ENCODE data around the gene HIVEP3. TPM values are rescaled to one million over a fixed set of nuclear protein-coding genes. Genes with fewer than 3 reads are reported as not detected.

Gene HIVEP3
- total RNA-seq, 1 experiment from 2014 or later: 2.8 TPM

DNA sequence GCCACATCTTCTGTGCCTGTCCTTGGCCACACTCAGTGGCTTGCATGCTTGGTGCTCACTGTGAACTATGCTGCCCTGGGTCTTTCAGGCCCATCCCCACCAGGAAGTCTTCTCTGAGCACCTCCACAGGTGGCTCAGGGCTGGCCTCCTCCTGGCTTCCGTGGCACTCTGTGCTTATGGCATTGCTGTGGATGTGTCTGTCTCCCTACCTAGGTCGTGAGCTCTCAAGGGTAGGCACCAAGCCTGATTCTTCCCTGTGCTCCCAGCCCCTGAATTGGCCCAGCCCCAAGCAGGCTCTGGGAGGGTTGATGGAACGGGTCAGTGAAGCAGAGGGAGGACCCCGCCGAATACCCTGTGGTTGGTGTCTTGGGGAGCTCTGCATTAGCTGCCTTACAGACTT lies 236.6 kb downstream of the HIVEP3 start:
- H3K4me1 ChIP-seq: peaks cover 39% of the 10 kb centered on the region
- no peak for DNase-seq
- H3K4me3 ChIP-seq: no peak overlapping the region
- no peaks in the 10 kb centered on the region for H3K36me3 ChIP-seq
- no peaks in the 10 kb centered on the region for H3K9me3 ChIP-seq (replicated peaks)
- H3K27me3 ChIP-seq: no peaks in the 10 kb centered on the region
- H3K27ac ChIP-seq: no peak overlapping the region

DNA sequence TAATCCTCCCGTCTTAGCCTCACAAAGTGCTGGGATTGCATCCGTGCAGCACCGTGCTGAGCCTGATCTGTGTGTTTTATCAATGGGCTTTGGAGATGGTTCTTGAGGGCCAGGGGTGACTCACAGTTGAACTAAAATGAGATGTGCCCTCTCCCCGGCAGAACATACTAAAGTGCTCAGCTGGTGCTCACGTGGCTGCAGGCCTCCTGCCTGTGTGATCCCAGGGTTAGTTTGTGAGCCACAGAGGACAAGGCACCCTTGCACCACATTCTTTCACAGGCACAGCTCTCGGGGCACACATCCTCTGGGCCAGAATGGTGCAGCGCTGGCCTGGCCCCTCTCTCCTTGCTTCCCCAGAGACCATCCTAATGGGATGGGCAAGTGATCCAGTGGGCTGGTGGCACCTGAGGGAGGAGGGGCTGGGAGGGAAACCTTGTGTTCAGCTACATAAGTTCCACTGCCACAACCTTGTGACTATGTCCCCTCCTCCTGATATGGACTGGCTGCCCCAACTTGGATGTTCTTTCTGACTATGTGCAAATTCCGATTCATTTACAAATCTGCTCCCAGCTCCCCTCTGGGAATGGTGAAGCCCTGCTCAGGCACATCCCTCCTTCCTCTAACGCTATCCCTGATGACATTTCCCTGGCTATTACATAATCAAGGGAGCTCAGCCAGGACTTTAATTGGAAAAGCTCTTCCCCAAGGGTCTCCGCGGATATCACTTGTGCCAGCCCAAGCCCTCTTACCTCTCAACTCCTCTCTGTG lies 237.2 kb downstream of the HIVEP3 start:
- H3K4me3 ChIP-seq: no peak overlapping the region
- peaks cover 40% of the 10 kb centered on the region for H3K4me1 ChIP-seq
- H3K9me3 ChIP-seq (replicated peaks): no peaks in the 10 kb centered on the region
- no peaks in the 10 kb centered on the region for H3K27me3 ChIP-seq
- H3K27ac ChIP-seq: no peak overlapping the region
- DNase-seq: no peak
- H3K36me3 ChIP-seq: no peaks in the 10 kb centered on the region

DNA sequence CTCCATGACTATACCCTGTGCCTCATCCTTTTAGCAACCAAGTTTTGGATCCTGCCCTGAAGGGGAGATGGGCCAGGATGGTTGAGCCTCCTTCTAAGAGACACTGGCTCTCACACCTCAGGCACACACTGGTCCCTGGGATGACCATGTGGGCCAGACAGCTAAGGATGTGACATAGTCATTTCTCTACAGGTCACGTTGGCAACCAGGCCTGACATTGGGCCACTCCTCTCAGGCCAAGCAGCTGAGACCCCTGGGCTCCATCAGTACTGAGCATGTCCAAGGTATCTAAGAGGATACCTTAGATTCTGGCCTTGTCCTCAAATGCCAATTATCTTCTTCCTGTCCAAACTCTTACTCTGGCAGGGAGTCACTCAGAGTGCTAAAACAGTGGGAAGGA lies 238.7 kb downstream of the HIVEP3 start:
- peaks cover 43% of the 10 kb centered on the region for H3K4me1 ChIP-seq
- H3K27ac ChIP-seq: no peak overlapping the region
- no peak overlapping the region for H3K4me3 ChIP-seq
- no peaks in the 10 kb centered on the region for H3K27me3 ChIP-seq
- H3K9me3 ChIP-seq (replicated peaks): no peaks in the 10 kb centered on the region
- no peaks in the 10 kb centered on the region for H3K36me3 ChIP-seq
- no peak for DNase-seq

DNA sequence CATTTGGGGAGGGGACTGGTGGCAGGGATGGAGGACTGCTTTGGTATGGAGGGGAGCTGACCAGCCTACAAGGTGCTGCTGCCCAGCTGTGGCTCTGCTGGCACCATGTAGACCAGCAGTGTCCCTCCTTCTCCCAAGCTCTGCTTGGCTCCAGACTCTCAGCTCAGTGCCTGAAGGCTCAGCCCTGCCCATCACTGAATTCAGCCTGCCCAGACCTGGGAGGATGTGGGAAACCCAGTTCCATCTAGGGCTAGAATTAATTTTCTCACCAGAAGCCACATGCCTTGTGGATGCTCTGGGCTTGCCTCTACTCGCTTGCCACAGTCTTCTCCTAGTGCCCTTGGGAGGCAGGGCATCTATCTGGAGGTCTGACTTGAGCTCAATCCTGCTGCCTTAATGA lies 239.2 kb downstream of the HIVEP3 start:
- no peaks in the 10 kb centered on the region for H3K9me3 ChIP-seq (replicated peaks)
- no peak overlapping the region for H3K27ac ChIP-seq
- H3K36me3 ChIP-seq: no peaks in the 10 kb centered on the region
- H3K27me3 ChIP-seq: no peaks in the 10 kb centered on the region
- DNase-seq: no peak
- H3K4me3 ChIP-seq: no peak overlapping the region
- peaks cover 46% of the 10 kb centered on the region for H3K4me1 ChIP-seq

DNA sequence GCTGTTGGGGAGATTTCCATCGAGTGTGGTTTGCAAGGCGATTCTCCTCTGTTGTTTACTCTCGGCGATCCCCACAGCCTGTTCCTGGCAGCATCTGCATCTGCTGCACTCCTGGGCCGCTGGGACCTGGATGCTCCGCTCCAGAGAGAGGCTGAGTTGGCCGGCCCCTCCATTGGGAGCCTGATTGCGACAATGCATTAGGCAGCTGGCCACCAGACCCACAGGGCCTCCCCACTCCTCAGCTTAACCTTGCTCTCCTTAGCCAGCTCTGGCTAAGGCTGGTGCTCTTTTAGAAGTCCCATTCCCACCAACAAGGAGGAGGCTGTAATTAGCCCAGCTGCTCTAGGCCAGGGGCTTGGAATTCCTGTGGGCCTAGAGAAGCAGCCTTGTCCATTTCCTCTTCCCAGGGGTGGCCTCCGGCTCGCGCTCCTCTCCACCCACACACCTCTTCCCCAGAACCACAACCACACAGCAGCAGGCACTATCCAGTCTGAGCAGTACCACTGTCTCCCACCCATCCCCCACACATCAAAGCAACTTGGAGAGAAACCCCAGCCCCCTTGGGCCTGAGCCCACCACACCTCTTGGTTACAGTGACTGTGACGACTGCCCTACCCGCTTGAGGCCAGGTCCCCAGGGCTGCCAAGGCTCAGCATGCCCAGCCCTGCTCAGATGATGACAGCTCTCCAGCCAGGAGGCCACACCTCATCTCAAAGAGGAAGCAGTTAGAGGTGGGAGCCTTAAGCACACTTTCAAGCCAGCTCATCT lies 240.4 kb downstream of the HIVEP3 start:
- Histone ChIP-seq H3K27me3 (no peaks in the 10 kb centered on the region), H3K27ac (peak overlapping the region; percentile 72), H3K4me1 (peaks cover 46% of the 10 kb centered on the region), H3K36me3 (no peaks in the 10 kb centered on the region), H3K4me3 (no peak overlapping the region), H3K9me3 (replicated peaks) (no peaks in the 10 kb centered on the region)
- peak; percentile 88 for DNase-seq

DNA sequence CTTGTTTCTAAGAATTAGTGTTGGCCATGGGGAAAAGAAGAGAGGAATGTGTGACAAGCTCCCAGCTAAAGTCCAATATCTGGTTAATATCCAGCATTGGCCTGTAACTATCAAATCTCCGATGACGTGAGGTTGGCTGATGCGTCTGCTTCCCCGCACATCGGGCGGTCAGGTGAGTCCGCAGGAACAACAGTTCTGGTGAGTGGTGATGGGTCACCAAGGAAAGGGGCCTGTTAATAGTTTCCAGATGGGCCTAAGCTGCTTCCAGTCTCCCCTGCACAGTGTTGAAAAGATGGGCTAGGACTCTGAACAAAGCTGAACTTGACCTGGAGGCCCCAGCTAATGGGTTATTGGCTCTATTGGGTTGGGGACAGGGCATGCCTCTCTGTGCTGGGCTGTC lies 241.1 kb downstream of the HIVEP3 start:
- DNase-seq: no peak

DNA sequence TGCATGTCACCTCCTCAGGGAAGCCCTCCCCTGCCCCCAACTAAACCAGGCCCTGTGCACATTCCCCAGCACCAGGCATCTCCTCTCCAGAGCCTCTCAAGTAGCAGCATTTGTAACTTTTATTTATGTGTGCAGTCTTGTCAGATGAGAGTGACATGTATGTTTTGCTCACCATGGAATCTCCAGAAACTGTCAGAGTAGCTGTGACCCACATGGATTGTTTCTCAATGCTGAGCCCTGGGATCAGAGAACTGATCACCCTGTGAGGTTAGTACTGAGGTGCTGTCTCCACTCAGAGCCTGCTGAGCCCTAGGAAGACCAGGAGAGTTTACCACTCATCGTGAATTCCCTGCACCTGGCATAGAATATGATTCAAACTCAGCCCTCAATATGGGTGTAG lies 243.3 kb downstream of the HIVEP3 start:
- no peaks in the 10 kb centered on the region for H3K36me3 ChIP-seq
- no peak for DNase-seq
- peaks cover 68% of the 10 kb centered on the region for H3K4me1 ChIP-seq
- H3K27me3 ChIP-seq: no peaks in the 10 kb centered on the region
- no peak overlapping the region; the same call in 1 of the 2 replicates for H3K27ac ChIP-seq
- H3K9me3 ChIP-seq (replicated peaks): no peaks in the 10 kb centered on the region
- H3K4me3 ChIP-seq: no peak overlapping the region

More for the DNA sequence above, 241.1 kb downstream of the HIVEP3 start:
- H3K27me3 ChIP-seq: no peaks in the 10 kb centered on the region
- no peaks in the 10 kb centered on the region for H3K9me3 ChIP-seq (replicated peaks)
- H3K36me3 ChIP-seq: no peaks in the 10 kb centered on the region
- H3K27ac ChIP-seq: peak overlapping the region; percentile 72
- H3K4me1 ChIP-seq: peaks cover 49% of the 10 kb centered on the region
- H3K4me3 ChIP-seq: no peak overlapping the region

DNA sequence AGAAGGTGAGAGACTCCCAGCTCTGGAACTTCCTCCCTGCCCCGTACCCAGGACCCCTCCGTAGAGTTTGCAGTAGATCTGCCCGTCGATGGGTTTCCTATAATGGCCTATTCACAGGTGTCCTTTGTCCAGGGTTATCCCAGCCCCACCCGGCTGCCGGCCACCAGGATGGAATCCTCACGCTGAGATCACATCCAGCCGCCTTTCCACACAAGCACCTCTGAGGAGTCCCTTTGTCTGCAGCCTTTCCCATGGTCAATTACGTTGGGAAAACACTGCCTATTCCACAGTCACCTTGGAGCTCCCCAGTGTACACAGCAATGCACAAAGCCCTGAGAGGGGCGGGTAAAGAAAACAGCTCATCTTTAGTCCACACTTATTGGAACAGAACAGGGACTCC lies 244.2 kb downstream of the HIVEP3 start:
- Histone ChIP-seq H3K27me3 (no peaks in the 10 kb centered on the region), H3K4me3 (no peak overlapping the region), H3K9me3 (replicated peaks) (no peaks in the 10 kb centered on the region), H3K4me1 (peaks cover 71% of the 10 kb centered on the region), H3K36me3 (no peaks in the 10 kb centered on the region), H3K27ac (peak overlapping the region; percentile 86)
- peak; percentile 70 to 75 for DNase-seq

DNA sequence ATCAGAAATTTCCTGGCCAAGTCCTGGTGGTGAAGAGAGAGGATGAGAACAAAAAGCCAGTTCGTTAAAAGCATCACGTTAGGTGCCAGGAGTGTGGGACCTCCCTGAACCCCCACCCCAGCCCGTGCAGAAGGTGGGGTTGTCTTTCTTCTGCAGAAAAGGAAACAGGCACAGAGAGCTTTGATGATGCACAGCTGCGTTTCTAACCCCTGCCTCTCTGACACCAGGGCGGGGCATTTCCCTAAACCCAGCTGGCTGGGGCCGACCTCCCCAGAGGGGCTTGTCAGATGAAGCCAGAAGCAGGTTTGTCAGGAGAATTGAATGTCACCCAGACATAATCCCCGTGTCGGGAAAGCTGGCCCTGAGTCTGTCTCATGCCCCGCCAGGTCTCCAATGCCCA lies 244.9 kb downstream of the HIVEP3 start:
- Histone ChIP-seq H3K27ac (peak overlapping the region; percentile 86), H3K27me3 (no peaks in the 10 kb centered on the region), H3K4me3 (no peak overlapping the region), H3K4me1 (peaks cover 66% of the 10 kb centered on the region), H3K9me3 (replicated peaks) (no peaks in the 10 kb centered on the region), H3K36me3 (no peaks in the 10 kb centered on the region)
- DNase-seq: peak; percentile 89 to 91

DNA sequence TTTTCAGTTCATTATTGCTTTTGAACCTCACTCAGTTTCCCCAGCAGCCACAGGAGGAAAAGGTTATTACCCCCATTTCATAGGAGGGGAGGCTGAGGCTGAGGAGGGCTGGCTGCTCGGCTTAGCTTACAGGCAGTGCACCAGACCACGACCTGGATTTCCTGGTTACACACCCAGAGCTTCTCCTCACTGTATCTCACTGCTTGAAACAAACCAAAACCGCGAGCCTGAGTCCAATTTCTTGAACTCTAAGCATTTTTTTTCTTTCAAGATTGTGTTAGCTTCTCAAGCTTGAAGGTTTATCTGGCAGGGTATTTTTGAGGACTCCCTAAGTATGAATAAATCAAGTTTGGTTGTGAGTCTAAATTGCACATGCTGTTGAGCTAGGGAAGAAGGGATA lies 245.3 kb downstream of the HIVEP3 start:
- peaks cover 62% of the 10 kb centered on the region for H3K4me1 ChIP-seq
- DNase-seq: peak in 1 of 2 experiments; percentile 47
- no peak overlapping the region for H3K4me3 ChIP-seq
- no peaks in the 10 kb centered on the region for H3K9me3 ChIP-seq (replicated peaks)
- H3K27me3 ChIP-seq: no peaks in the 10 kb centered on the region
- H3K27ac ChIP-seq: peak overlapping the region; percentile 86
- H3K36me3 ChIP-seq: no peaks in the 10 kb centered on the region

DNA sequence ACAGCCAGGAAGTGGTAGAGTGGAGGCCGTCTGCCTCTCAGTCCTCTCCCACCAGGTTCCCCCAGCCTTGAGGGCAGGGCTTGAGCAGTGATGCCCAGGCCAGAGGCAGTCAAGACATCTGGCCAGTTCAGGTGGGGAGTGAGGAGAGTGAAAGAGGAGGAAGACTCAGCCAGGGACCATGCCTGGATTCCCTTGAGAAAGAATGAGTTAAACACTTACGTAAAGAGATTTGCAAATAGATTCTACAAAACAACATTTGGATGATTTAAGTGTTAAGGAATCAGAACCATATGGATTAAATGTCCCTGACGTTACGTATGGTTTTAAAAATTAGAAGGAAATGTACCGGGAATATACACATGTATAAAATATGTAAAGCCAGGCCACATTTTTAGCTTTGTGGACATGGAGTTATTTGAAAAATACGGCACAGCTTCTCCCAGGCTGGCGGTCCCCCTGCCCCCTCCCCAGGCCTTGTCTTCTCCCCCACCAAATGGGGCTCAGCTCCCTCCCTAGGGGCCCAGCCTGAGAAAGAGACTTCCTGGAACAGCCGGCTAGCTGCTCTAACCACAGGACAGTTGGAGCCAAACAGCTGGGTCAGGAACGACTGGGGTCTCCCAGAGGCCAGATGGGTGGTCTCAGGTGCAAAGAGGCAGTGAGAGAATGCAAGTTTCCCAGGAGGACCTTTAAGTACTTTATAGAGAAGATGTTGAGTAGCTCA lies 245.9 kb downstream of the HIVEP3 start:
- Histone ChIP-seq H3K4me1 (peaks cover 60% of the 10 kb centered on the region), H3K9me3 (replicated peaks) (no peaks in the 10 kb centered on the region), H3K27ac (peak overlapping the region; percentile 86), H3K36me3 (no peaks in the 10 kb centered on the region), H3K27me3 (no peaks in the 10 kb centered on the region), H3K4me3 (no peak overlapping the region)
- peak; percentile 94 to 95 for DNase-seq

DNA sequence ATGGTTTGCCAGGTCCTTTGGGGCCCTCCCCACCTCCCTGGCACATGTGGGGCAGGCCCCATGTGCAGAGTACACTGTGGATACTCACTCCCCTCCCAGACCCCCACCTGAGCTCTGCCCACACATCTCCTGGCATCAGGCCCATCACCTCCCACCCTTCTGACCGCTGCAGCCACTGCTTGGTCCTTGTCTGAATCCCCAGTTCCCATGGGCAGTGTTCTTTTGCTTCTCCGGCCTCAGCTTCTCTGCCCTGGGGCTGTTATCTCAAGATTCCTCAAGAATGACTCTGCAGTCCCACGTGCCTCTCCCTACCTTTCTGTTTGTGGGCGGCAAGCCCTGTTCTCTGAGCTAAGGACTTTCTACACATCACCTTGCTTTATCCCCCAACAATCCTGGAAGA lies 246.5 kb downstream of the HIVEP3 start:
- Histone ChIP-seq H3K9me3 (replicated peaks) (no peaks in the 10 kb centered on the region), H3K27me3 (no peaks in the 10 kb centered on the region), H3K36me3 (no peaks in the 10 kb centered on the region), H3K27ac (peak overlapping the region; percentile 86), H3K4me1 (peaks cover 60% of the 10 kb centered on the region), H3K4me3 (no peak overlapping the region)
- DNase-seq: peak; percentile 55 to 60

DNA sequence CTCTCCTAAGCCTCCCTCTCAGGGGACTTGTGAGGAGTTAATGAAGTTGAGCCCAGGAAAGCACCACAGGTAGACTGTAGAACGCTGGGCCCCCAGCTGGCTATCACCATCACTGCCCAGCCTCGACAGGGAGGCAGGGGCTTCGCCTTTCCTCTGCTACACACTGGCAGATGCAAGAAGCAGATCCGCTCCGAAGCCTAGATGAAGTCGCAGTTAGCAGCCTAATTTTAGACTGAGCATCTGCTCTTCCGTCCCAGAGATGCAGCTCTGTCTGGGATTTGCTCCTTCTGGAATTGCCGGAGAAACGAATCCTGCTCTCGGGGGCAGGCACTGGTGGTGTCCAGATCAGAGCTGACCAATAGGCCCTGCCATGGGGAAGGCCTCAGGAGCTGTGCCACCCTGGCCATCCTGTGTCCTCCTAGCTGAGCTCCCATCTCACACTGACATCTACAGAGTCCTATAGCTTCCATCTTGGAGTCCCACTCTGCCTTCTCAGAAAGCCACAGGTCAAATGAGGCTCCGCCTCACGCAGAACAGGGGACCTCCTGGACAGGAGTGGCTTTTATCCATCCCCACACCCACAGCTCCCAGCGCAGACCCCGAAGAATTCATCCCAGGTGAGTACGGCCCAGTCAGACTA lies 247.5 kb downstream of the HIVEP3 start:
- no peak for DNase-seq
- H3K9me3 ChIP-seq (replicated peaks): no peaks in the 10 kb centered on the region
- H3K27ac ChIP-seq: peak overlapping the region; percentile 86
- H3K4me1 ChIP-seq: peaks cover 65% of the 10 kb centered on the region
- no peaks in the 10 kb centered on the region for H3K36me3 ChIP-seq
- H3K4me3 ChIP-seq: no peak overlapping the region
- no peaks in the 10 kb centered on the region for H3K27me3 ChIP-seq

DNA sequence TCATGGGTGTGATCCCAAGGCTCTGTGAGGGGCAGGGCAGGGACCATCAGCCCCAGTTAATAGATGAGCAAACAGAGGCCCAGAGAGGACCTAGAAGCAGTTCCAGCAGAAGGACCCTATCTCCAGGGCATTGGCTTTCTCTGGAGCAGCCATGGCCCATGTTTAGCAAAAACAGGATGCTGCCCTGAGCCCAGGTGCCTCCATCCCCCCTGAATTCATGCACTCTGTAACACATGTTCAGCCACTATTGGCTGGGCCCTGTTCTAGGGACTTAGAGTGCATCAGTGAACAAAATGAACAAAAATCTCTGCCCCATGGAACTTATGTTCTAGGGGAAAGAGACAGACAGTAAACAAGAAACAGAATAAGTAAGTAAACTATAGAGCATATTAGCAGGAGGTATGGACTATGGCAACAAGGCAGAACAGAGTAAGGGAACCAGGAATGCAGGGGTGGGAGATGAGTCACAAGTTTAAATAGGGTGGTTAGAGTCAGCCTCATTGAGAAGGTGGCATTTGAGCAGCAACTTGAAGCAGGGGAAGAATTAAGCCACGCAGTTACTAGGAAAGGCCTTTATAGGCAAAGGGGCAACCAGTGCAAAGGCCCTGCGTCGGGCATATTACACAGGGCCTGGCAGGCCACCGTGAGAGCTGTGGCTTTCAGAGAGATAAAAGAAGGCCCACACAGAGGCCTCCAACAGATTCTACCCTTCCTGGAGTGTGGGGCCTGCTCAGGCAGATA lies 248.3 kb downstream of the HIVEP3 start:
- peaks cover 74% of the 10 kb centered on the region for H3K4me1 ChIP-seq

More for the DNA sequence above, 248.3 kb downstream of the HIVEP3 start:
- Histone ChIP-seq H3K36me3 (no peaks in the 10 kb centered on the region), H3K27ac (peak overlapping the region; percentile 86), H3K9me3 (replicated peaks) (no peaks in the 10 kb centered on the region), H3K4me3 (no peak overlapping the region), H3K27me3 (no peaks in the 10 kb centered on the region)
- peak in 1 of 2 experiments; percentile 51 for DNase-seq

Data from SJCRH30 (cell line).